Measurements from ENCODE around the gene CFAP54.

Gene CFAP54

DNA sequence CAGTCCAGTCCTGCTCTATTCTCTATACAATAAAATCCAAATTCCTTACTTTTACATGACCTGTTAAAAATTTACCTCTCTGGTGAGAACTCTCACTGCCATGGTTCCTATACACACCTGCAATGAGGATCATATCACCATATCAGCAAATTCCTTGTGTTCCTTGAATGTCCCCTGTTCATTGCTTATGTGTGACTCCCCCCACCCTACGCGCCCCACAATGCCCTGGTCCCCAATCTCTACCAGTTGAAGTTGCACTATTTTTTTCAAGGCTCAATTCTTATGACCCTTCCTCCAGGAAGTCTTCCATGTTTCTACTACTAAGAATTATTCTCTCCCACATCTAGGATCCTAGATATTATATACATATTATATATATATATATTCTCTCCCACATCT is 335.5 kb downstream of the CFAP54 start:
- no peak for DNase-seq (ENCODE audit: low read depth)

DNA sequence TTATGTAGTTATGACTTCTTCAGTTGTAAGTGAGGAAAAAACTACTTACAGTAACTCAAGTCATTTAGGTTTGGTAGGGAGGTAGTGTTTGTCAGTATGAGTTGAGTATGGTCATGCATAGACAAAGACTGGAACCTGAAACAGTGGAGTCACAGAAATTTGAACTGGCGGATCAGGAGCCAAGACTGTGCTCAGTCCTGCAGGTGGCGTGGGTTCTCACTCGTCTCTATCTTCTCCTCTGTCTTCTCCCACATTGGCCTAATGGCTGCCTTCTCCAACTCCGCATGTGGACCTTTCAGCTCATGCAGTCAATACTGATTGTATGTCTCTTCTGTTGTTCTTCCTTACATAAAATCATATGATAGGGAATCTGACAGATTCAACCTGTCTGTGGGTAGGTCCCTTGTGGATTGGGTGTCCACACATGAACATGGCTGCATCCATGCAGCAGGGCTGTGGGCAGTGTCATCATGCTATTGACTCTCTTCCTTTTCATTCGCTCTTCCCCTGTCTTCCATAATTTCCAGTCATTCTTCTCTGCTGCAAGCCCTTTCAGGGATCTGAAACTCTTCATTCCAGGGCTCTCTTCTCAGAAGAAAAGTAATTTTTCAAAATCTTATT is 338.9 kb downstream of the CFAP54 start:
- DNase-seq (ENCODE audit: low read depth): no peak

DNA sequence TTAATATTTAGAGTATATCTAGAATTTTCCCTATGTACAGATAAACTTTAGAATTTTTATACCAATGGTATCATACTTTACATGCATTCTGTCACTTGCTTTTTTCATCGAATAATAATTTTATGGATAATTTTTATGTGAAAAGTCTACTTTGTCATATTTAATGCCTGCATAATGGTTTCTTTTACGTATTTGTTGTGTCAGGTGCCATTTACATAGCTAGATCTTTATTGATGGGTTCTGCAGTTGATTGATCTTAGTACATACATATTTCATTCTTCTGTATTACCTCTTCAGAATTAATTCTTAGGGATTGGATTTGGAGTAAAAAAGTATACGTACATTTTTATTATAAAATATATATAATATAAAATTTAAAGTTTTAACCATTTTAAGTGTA is 340.0 kb downstream of the CFAP54 start:
- DNase-seq (ENCODE audit: low read depth): no peak

DNA sequence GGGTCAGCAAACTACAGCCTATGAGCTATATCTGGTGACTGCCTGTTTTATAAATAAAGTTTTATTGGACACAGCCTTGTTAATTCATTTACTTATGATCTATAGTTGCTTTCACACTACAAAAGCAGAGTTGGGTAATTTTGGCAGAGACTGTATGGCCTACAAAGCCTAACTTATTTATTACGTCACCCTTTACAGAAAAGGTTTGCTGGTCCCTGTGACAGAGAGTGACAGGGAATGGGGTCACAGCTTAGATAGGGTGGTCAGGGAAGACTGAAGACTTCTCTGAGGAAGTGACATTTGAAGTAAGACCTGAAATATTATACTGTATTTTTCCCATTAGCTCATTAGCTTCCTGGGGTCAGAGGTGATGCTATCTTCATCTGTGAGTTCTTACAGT is 342.0 kb downstream of the CFAP54 start:
- no peak for DNase-seq (ENCODE audit: low read depth)

DNA sequence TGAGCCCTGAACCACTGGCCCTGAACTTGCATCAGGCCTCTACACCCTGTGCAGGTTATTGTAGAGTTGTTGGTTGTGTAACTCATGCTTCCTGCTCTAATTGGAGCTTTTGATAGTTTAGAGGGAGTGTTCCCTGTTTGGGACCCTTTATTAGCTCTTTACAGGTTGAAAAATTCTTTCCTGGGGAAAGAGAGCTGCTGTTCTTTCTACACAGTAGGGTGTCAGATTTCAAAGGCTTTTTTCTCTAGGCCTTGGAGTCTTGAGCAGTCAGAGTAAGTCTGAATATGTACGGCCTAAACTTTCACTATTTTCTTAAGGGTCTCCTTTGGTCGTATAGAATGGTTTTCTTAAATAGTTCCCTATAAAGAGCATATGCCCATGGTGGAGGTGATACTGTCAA is 356.9 kb downstream of the CFAP54 start:
- DNase-seq (ENCODE audit: low read depth): no peak

DNA sequence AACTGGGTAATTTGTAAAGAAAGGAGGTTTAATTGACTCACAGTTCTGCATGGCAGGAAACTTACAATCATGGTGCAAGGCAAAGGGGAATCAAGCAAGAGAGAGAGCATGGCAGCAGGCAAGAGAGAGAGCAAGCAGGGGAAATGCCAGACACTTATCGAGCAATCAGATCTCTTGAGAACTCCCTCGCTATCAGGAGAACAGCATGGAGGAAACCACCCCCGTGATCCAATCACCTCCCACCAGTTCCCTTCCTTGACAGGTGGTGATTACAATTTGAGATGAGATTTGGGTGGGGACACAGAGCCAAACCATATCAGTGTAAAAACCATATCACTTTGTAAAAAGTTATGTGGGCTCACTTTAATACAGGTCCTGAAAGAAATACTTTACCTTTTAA is 361.3 kb downstream of the CFAP54 start:
- no peak for DNase-seq (ENCODE audit: low read depth)

DNA sequence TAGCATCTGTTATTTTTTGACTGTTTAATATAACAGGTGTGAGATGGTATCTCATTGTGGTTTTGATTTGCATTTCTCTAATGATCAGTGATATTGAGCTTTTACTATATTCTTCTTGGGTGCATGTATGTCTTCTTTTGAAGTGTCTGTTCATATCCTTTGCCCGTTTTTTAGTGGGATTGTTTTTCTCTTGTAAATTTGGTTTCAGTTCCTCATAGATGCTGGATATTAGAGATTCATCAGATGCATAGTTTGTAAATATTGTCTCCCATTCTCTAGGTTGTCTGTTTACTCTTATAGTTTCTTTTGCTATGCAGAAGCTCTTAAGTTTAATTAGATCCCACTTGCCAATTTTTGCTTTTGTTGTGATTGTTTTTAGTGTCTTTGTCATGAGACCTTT is 368.8 kb downstream of the CFAP54 start:
- no peak for DNase-seq (ENCODE audit: low read depth)

DNA sequence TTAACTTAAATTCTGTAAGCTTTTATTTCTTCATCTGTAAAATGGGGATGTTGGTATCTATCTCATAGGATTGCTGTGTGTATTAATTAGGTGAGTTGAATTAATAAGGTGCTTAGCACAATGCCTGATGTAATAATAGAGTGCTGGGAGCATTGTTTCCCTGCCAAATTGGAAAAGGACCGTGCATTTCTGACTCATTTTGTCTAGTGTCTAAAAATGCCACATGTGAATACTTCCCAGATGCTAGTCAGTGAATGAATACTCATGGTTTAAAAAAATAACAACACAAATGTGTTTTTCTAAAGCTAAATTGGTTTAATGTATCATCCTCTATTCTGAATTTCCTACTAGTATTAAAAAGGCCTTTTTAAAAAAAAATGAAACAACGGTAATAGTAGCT is 372.3 kb downstream of the CFAP54 start:
- no peak for DNase-seq (ENCODE audit: low read depth)

DNA sequence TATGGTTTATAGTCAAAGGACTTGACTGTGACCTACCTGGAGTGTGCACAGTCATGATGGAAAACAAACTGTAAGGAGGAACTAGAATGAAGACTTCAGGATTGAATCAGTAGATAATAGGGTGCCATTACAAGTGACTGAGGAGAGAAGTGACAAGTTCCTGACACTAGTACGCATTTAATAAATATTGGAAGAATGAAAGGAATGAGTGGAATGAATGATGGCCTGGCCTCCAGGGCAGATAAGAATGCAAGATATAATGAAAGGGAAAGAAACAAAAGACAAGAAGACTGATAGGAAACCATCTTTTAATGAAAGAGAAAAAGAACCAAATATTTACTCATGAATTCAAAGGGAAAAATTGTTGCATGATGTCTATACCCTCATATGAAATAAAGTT is 372.9 kb downstream of the CFAP54 start:
- no peak for DNase-seq (ENCODE audit: low read depth)

DNA sequence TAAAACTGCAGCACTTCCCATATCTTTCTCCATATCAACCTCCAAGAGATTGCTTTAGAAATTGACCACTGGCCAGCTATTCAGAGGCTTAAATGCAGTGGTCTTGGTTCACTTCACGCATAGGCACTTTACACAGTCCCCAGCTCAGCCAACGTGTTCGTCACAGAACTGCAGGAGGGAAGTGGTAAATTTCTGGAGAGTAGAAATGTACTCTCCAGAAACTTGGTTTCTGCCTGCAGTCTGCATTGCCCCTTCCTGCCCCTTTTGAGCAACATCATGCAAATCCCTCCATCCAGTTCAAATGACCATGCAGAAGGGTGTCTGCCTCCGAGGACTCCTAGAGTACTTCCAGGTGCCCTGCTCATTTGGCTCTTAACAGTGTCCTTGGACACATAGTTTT is 375.0 kb downstream of the CFAP54 start:
- DNase-seq (ENCODE audit: low read depth): no peak

DNA sequence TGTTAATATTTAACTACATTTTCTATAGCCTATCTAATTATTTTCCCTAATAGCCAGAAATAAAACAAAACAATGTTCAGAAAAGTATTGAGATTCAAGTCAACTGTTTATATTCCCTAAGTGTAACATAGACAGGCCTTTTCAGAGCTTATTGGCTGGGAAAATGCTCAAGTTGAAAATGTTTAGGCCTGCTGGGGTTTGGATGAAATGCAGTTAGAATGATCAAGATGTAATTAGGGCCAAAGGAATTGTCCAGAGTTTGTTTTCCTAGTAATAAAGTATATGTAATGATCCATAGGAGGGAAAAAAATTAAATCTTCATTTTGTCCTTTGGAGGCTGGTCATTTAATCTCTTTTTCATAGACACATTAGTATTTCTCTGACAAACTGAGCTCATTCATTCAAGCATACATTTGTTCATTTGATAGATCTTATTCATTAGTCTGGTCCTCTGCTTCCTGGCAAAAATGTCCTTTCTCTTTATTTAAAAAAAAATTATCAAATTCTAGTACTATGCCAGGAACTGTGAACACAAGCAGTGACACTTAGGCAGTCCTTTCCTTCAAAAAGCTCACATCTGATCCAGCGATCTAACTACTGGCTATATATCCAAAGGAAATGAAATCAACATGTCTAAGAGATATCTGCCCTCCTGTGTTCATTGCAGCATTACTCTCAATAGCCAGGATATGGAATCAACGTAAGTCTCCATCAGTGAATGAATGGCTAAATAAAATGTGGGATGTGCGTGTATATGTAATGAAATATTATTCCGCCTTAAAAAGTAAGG is 377.6 kb downstream of the CFAP54 start:
- no peak for DNase-seq (ENCODE audit: low read depth)

DNA sequence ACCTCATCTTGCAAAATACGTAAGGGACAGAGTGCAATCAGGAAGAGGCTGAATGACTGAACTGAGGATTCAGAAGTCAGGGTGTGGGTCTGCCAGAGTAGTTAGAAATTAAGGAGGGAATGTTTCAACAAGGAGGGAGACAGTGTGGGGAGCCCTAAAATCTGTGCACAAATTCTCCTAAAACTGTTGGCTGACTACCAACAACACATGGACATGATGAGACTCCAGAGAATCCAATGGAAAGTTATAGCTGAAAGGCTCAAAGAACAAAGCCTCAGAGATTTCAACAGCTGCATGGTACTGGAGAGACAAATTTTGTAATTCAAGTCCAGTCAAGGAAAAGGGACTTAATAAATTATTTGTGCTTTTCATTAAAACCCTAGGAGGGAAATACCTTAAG is 381.6 kb downstream of the CFAP54 start:
- DNase-seq (ENCODE audit: low read depth): no peak

DNA sequence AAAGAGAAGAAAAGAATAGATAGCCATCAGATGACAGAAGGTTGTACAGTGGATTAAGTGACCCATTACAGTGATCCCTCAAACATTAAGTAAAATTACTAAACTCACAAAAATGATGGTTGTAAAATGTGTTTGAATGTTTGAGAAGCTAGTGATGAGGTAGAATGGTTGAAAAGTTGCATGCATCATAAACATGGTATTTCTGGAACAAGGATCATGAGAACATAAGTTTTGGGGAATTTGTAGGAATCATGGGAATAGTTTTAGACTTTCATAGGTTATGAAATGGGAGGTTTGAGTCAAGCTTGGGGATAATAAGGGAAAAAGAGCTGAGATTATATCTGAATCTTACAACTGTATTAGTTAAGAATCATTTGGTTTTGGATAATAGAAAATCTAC is 383.6 kb downstream of the CFAP54 start:
- no peak for DNase-seq (ENCODE audit: low read depth)

DNA sequence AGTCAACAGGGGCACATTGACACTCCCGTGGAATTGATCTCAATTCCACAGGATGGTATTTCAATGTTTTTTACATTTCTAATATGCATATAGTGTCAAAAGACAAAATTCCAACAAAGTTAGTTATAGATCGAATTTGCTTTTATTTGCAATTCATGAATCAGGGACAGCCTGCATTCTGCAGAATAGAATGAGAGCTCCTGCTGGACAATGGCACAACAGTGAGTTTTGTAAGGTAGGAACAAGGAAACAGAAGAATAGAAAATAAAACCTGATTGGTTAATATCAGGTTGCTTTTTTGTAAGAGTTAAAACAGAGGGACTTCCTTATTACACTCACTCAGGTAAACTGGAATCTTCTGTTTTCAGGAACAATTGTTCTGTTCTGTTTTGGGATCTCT is 384.8 kb downstream of the CFAP54 start:
- no peak for DNase-seq (ENCODE audit: low read depth)

DNA sequence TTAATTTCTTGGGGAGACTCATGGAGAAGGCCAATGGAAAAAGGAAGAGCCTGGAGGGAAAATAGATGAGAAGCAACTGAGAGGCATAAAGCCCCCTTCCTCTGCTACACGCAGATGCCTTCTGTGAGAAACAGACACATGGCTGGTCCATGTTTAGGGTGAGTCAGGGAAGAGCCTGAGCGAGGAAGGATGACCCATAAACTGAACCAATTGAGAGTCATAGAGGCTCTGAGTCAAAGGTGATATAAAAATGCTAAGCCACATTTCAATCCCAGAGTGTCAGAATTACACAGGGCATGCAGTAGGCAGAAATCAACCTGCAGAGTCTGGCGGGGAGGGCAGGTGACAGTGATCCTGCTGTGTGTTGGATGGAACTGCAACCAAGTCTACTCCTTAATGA is 387.6 kb downstream of the CFAP54 start:
- DNase-seq (ENCODE audit: low read depth): no peak

DNA sequence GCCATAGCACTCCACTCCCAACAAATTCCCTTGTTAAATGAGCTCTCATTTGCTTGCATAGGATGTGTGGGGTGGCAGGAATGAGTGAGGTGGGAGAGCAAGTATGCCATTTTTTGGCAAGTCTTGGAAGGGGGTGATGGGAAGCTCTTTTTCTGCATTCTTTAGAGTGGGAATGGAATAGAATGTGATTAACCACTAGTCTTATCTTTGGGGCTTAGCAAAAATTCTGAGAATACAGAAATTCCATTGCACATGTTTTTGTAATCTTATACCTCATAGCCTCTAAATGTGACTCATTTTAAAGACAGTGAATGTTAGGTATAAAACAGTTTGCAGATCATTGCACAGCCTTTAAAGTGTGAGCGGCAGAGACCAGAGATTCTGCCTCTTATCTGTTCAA is 389.3 kb downstream of the CFAP54 start:
- DNase-seq (ENCODE audit: low read depth): no peak

DNA sequence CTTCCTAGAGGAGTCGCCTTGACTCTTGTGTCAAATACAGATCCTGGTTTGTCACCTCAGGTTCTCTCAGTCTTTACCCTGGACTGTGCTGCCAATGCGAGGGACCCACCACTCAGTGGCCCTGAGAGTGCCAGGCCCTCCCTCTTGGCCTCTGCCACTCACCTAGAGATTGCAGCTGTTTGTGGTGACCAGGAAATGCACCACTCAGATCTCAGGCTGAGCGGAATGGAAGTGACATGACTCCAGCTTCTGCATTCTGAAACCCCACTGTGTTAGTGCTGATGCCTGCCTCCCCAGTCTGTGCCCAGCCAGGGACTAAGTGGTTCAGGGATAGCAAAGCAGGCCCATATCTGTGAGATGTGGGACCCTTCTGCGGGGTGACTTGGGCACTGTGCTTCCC is 389.9 kb downstream of the CFAP54 start:
- no peak for DNase-seq (ENCODE audit: low read depth)

DNA sequence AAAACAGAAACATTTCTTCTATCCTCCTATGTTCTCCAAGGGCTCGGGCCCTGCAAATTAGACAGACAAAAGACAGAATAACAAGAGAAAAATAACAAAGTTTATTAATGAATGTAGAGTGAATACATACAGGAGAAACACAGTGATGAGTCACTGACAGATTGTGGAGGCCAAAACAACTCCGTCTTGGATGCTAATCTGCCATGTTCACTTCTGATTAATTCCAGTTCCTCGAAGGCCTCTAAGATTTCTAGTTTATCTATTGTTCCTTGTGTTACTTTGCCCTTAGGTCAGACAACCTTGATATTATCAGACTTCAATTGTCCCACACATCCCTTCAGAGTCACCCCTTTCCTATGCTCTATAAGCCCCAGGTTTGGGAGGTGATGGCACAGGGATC is 390.8 kb downstream of the CFAP54 start:
- DNase-seq (ENCODE audit: low read depth): no peak

DNA sequence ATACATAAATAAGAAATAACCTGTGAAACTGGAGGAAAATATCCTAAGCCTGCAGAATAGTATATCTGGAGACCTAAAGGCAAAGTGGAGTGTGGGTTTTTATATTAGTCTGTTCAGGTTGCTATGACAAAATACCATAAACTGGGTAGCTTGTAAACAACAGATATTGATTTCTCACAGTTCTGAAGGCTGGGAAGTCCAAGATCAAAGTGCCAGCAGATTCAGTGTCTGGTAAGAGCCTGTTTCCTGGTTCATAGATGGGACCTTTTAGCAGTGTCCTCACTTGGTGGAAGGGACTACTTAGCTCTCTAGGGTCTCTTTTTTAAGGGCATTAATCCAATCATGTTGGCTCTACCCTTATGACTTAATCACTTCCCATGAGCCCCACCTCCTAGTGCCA is 392.2 kb downstream of the CFAP54 start:
- no peak for DNase-seq (ENCODE audit: low read depth)

DNA sequence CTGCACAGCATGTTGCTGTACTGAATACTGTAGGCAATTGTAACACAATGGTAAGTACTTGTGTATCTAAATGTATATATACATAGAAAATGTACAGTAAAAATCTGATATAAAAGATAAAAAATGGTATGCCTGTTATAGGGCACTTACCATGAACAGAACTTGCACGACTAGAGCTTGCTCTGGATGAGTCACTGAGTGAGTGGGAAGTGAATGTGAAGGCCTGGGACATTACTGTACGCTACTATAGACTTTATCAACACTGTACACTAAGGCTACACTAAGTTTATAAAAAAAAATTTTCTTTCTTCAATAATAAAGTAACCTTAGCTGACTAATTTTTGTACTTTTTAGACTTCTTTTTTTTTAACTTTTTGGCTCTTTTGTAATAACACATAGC is 393.5 kb downstream of the CFAP54 start:
- no peak for DNase-seq (ENCODE audit: low read depth)

DNA sequence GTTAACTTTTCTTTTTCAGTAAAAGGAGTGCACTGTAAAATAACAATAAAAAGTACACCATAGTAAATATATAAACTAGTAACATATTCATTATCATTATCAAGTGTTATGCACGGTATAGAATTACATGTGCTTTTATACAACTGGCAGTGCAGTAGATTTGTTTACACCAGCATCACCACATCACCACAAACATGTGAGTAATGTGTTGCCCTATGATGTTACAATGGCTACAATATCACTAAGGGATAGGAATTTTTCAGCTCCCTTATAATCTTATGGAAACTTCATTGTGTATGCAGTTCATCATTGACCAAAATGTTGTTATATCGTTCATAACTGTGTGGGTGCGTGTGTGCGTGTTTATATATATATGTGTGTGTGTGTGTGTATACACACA is 394.2 kb downstream of the CFAP54 start:
- DNase-seq (ENCODE audit: low read depth): no peak

DNA sequence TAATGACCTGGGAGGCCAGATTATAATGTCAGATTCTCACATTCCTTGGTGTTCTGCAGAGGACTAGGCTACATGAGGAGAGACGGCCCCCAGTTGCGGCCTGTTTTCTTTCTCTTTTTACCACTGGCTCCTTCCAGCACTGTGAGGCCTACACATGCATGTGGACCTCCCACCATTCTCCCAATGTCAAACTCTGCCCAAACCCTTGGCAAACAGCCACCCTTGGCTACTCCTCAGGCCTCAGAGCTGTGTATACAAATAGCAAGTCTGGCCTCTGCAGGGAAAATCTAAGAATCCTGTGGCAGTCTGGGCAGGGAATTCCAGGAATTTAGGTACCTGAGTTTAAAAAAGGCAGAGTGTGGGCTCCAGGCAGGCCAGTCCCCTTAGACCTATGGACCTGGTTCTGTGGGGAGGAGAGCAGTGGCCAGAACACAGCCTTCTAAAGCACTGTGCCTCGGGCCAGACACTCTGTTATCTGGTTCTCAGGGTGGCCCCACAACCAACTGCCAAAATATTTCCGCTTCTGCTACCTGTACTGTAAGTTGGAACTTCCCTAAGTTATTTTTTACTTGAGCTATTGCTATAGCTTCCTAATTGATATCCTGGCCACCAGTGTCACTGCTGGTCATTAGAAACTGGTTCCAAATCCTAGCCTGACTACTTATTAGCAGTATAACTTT is 397.8 kb downstream of the CFAP54 start:
- DNase-seq (ENCODE audit: low read depth): no peak

DNA sequence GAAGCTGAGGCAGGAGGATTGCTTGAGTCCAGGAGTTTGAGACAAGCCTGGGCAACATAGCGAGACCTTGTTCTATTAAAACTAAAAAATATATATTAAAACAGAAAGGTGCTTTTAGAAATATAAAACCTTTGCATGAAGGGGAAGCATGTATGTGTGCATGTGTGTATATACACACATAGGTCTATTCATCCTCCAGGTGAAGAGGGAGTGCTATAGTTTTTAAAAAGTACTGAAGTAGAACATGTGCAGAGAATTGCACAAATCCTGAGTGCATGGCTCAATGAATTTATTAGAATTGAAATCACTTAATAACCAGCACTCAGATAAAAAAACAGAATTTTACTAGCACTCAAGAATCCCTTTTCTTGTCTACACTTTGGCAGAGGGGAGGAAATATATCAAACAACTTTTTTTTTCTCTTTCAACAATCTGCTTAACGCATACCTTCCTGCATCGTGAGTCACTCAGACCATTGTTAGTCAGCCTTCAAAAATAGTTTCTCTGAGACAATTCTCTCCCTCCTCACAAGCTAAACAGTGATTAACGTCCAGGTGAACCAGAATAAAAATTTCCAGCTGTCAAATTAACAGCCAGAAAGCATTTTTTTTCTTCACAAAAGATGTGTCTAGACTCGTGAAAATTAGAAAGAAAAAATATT is 400.0 kb downstream of the CFAP54 start:
- no peak for DNase-seq (ENCODE audit: low read depth)

Measured in stimulated activated CD8-positive, alpha-beta memory T cell treated with anti-CD3 and anti-CD28 coated beads, Interleukin-7, amount 100 ng/mL, for 24 hours (primary cell).